ENCODE results near the gene EZR.

EZR gene

GRCh38 chr6:158758451-158758860 is 60.7 kb downstream of the EZR start:
- no peak for TF ChIP-seq EZH2 (optimal IDR thresholded peaks at IDR 0.05; ENCODE audit: low read depth, low read length)
- TF ChIP-seq EZH2phosphoT487 (IDR thresholded peaks at IDR 0.05; ENCODE audit: low read length) = no peak
- no peak for TF ChIP-seq CTCF (IDR thresholded peaks at IDR 0.05; ENCODE audit: low read length)

GRCh38 chr6:158757753-158758090 is 61.4 kb downstream of the EZR start:
- H3K9me2 ChIP-seq (replicated peaks; ENCODE audit: insufficient read depth, low read length) = no peaks in the 10 kb centered on the region
- H3K79me2 ChIP-seq (ENCODE audit: low read length) = no peaks in the 10 kb centered on the region
- no peak for TF ChIP-seq EZH2phosphoT487 (IDR thresholded peaks at IDR 0.05; ENCODE audit: low read length)
- no peak for TF ChIP-seq CTCF (IDR thresholded peaks at IDR 0.05; ENCODE audit: low read length)
- TF ChIP-seq EZH2 (optimal IDR thresholded peaks at IDR 0.05; ENCODE audit: low read depth, low read length) = no peak
- H3K4me1 ChIP-seq (ENCODE audit: low read length) = no peaks in the 10 kb centered on the region
- no peaks in the 10 kb centered on the region for H3K36me3 ChIP-seq (replicated peaks; ENCODE audit: insufficient read depth, low read length)
- H4K20me1 ChIP-seq (ENCODE audit: insufficient read depth, low read length) = no peaks in the 10 kb centered on the region
- H3K4me2 ChIP-seq (ENCODE audit: low read depth, low read length) = no peak overlapping the region
- no peak for DNase-seq
- H3K9ac ChIP-seq (ENCODE audit: low read length) = no peak overlapping the region
- no peaks in the 10 kb centered on the region for H3K9me3 ChIP-seq (replicated peaks; ENCODE audit: insufficient read depth, low read length)
- H3K4me3 ChIP-seq (ENCODE audit: low read length) = no peak overlapping the region
- no peak overlapping the region for H3K27ac ChIP-seq (ENCODE audit: low read length)
- no peaks in the 10 kb centered on the region for H3F3A ChIP-seq (ENCODE audit: insufficient read depth, low read length)
- H3K27me3 ChIP-seq (replicated peaks; ENCODE audit: insufficient read depth, low read length) = no peaks in the 10 kb centered on the region
- H2AFZ ChIP-seq (ENCODE audit: low read length) = no peak overlapping the region

More at GRCh38 chr6:158758451-158758860, 60.7 kb downstream of the EZR start:
- Histone ChIP-seq H3K27ac (ENCODE audit: low read length) (no peak overlapping the region), H3K4me3 (ENCODE audit: low read length) (no peak overlapping the region), H3K4me2 (ENCODE audit: low read depth, low read length) (no peak overlapping the region), H3K79me2 (ENCODE audit: low read length) (no peaks in the 10 kb centered on the region), H3K4me1 (ENCODE audit: low read length) (no peaks in the 10 kb centered on the region), H3K9me3 (replicated peaks; ENCODE audit: insufficient read depth, low read length) (no peaks in the 10 kb centered on the region), H3K9me2 (replicated peaks; ENCODE audit: insufficient read depth, low read length) (no peaks in the 10 kb centered on the region), H4K20me1 (ENCODE audit: insufficient read depth, low read length) (no peaks in the 10 kb centered on the region), H3K36me3 (replicated peaks; ENCODE audit: insufficient read depth, low read length) (no peaks in the 10 kb centered on the region), H3K9ac (ENCODE audit: low read length) (no peak overlapping the region), H2AFZ (ENCODE audit: low read length) (no peak overlapping the region), H3F3A (ENCODE audit: insufficient read depth, low read length) (no peaks in the 10 kb centered on the region), H3K27me3 (replicated peaks; ENCODE audit: insufficient read depth, low read length) (no peaks in the 10 kb centered on the region)
- DNase-seq = no peak

- no peaks in the 10 kb centered on the region for H3K4me1 ChIP-seq (ENCODE audit: low read length)
- H3K9ac ChIP-seq (ENCODE audit: low read length) = no peak overlapping the region
- TF ChIP-seq EZH2 (optimal IDR thresholded peaks at IDR 0.05; ENCODE audit: low read depth, low read length) (no peak), CTCF (IDR thresholded peaks at IDR 0.05; ENCODE audit: low read length) (no peak), EZH2phosphoT487 (IDR thresholded peaks at IDR 0.05; ENCODE audit: low read length) (no peak)
- DNase-seq = no peak
- no peak overlapping the region for H3K27ac ChIP-seq (ENCODE audit: low read length)
- H3K4me2 ChIP-seq (ENCODE audit: low read depth, low read length) = no peak overlapping the region
- H3K9me2 ChIP-seq (replicated peaks; ENCODE audit: insufficient read depth, low read length) = no peaks in the 10 kb centered on the region
- no peaks in the 10 kb centered on the region for H3K27me3 ChIP-seq (replicated peaks; ENCODE audit: insufficient read depth, low read length)
- no peaks in the 10 kb centered on the region for H3K79me2 ChIP-seq (ENCODE audit: low read length)
- H2AFZ ChIP-seq (ENCODE audit: low read length) = no peak overlapping the region
- H3K9me3 ChIP-seq (replicated peaks; ENCODE audit: insufficient read depth, low read length) = no peaks in the 10 kb centered on the region
- H3K36me3 ChIP-seq (replicated peaks; ENCODE audit: insufficient read depth, low read length) = no peaks in the 10 kb centered on the region
- H4K20me1 ChIP-seq (ENCODE audit: insufficient read depth, low read length) = no peaks in the 10 kb centered on the region
- H3F3A ChIP-seq (ENCODE audit: insufficient read depth, low read length) = no peaks in the 10 kb centered on the region
- H3K4me3 ChIP-seq (ENCODE audit: low read length) = no peak overlapping the region
These were observed 62.0 kb downstream of the EZR start for GRCh38 chr6:158756977-158757752.
